Endothelial cell of umbilical vein (primary cell): ENCODE data around the gene ARHGEF17. TPM values are rescaled to one million over a fixed set of nuclear protein-coding genes. Genes with fewer than 3 reads are reported as not detected.

Experiments used
- BruUV-seq: library from RNA; stranded (reverse); fragments of 400-500 nt; replicated peaks from 2 replicates; lab custom pipeline; 2021; lab: Mats Ljungman, UMichigan
- CTCF ChIA-PET: fragments of 300-600, 350-600 bp; sonication (Branson Sonifier 250); formaldehyde crosslinking; loops from one replicate; lab custom pipeline; 2021; ENCODE audit warnings: antibody characterized with exemption, inconsistent platforms; lab: Charles Lee
- POLR2A ChIA-PET: fragments of 300-600, 350-600 bp; sonication (Branson Sonifier 250); formaldehyde crosslinking; loops from one replicate; lab custom pipeline; 2021; ENCODE audit warnings: antibody characterized with exemption, inconsistent platforms; lab: Charles Lee
- DNase-seq: peaks from one replicate; pipeline ENCODE4 v3.0.0-alpha.2; 2011; ENCODE audit warnings: low read depth, low spot score
- FAIRE-seq: peaks from 2 replicates; lab custom pipeline; 2011; peaks lifted over from hg19 to GRCh38; lab: Jason Lieb, UNC
- H2AFZ ChIP-seq: 2 replicates; pipeline ENCODE4 v1.6.0; 2012; ENCODE audit warnings: low read depth, low read length, control low read depth, inconsistent platforms
- H3K27ac ChIP-seq: 2 replicates; pipeline ENCODE4 v1.5.1; 2011; ENCODE audit warnings: low read depth, mild to moderate bottlenecking, control low read depth, low read length, moderate library complexity; ENCODE audit not compliant: insufficient read depth
- H3K27me3 ChIP-seq, 2 experiments: 2 replicates each; pipeline versions ENCODE4 v1.6.0 to v1.6.1; 2011; ENCODE audit warnings: low read length in 2 of 2, mixed read lengths in 1 of 2; ENCODE audit not compliant: control insufficient read depth in 2 of 2, insufficient read depth in 2 of 2
- H3K36me3 ChIP-seq, 2 experiments: 2 replicates in 1 of 2; 3 replicates in 1 of 2; pipeline ENCODE4 v1.5.1; 2011; ENCODE audit warnings: low read length in 2 of 2, mild to moderate bottlenecking in 1 of 2, moderate library complexity in 1 of 2; ENCODE audit not compliant: control insufficient read depth in 2 of 2, insufficient read depth in 2 of 2; ENCODE audit errors: extremely low read depth in 1 of 2
- H3K4me1 ChIP-seq: 3 replicates; pipeline ENCODE4 v1.5.1; 2011; ENCODE audit warnings: mild to moderate bottlenecking, low read length; ENCODE audit not compliant: control insufficient read depth, insufficient read depth; ENCODE audit errors: extremely low read depth
- H3K4me2 ChIP-seq: 2 replicates; pipeline ENCODE4 v1.6.1; 2011; ENCODE audit warnings: low read length, control low read depth, mixed read lengths; ENCODE audit not compliant: insufficient read depth
- H3K4me3 ChIP-seq, 3 experiments: fragments of 200-600 bp in 1 of 3; sonication (generic), shearing (Covaris generic) in 1 of 3; replicated peaks in 1 of 3; 2 replicates each; pipeline ENCODE4 v1.5.1; 2011 to 2016; ENCODE audit warnings: control low read depth in 3 of 3, low read length in 3 of 3, mild to moderate bottlenecking in 2 of 3, inconsistent platforms in 1 of 3, low read depth in 1 of 3, moderate library complexity in 1 of 3; ENCODE audit not compliant: insufficient read depth in 1 of 3
- H3K79me2 ChIP-seq: 2 replicates; pipeline ENCODE4 v1.6.0; 2012; ENCODE audit warnings: low read length, inconsistent platforms; ENCODE audit not compliant: control insufficient read depth, insufficient read depth
- H3K9ac ChIP-seq: replicated peaks from 2 replicates; pipeline ENCODE3; 2011; ENCODE audit warnings: low read length, control low read depth; ENCODE audit not compliant: insufficient read depth; ENCODE audit errors: extremely low read depth
- H3K9me1 ChIP-seq: replicated peaks from 3 replicates; pipeline ENCODE4 v1.6.0; 2011; ENCODE audit warnings: mild to moderate bottlenecking, low read length; ENCODE audit not compliant: control insufficient read depth, insufficient read depth; ENCODE audit errors: extremely low read depth
- H3K9me3 ChIP-seq: replicated peaks from 2 replicates; pipeline ENCODE4 v1.5.1; 2012; ENCODE audit warnings: low read length, inconsistent platforms; ENCODE audit not compliant: control insufficient read depth, insufficient read depth
- H4K20me1 ChIP-seq: replicated peaks from 2 replicates; pipeline ENCODE3; 2011; ENCODE audit warnings: mild to moderate bottlenecking, low read length; ENCODE audit not compliant: control insufficient read depth, insufficient read depth; ENCODE audit errors: extremely low read depth
- EZH2 ChIP-seq: IDR thresholded peaks from 2 replicates; pipeline ENCODE4 v1.6.1; 2012; ENCODE audit warnings: borderline replicate concordance, low read depth, mild to moderate bottlenecking, moderate library complexity, low read length, inconsistent platforms; ENCODE audit not compliant: severe bottlenecking
- FOS ChIP-seq: IDR thresholded peaks from 2 replicates; pipeline ENCODE4 v1.6.1; 2011; ENCODE audit warnings: mild to moderate bottlenecking, low read length, moderate library complexity, borderline replicate concordance; ENCODE audit not compliant: insufficient read depth
- GATA2 ChIP-seq: IDR thresholded peaks from 2 replicates; pipeline ENCODE4 v1.7.0; 2011; ENCODE audit warnings: low read depth, mild to moderate bottlenecking, moderate library complexity, mixed read lengths, low read length; ENCODE audit not compliant: insufficient read length, insufficient read depth
- JUN ChIP-seq: IDR thresholded peaks from 2 replicates; pipeline ENCODE4 v1.6.1; 2011; ENCODE audit warnings: borderline replicate concordance, low read depth; ENCODE audit not compliant: insufficient read length, insufficient read depth
- MYC ChIP-seq: IDR thresholded peaks from one replicate; pipeline ENCODE4 v1.6.1; 2011; ENCODE audit warnings: mild to moderate bottlenecking, low read depth, low read length
- POLR2A ChIP-seq: IDR thresholded peaks from 2 replicates; pipeline ENCODE4 v1.6.1; 2012; ENCODE audit warnings: low read depth, mild to moderate bottlenecking, control low read depth, low read length
- POLR2AphosphoS5 ChIP-seq: IDR thresholded peaks from 2 replicates; pipeline ENCODE4 v1.6.1; 2012; ENCODE audit warnings: low read depth, mild to moderate bottlenecking, control low read depth, low read length, moderate library complexity; ENCODE audit not compliant: insufficient read depth
- dilution Hi-C: fragments of 300-500 bp; cut with MboI; formaldehyde crosslinking; loops from one replicate; pipeline ENCODE4 v1.15.0; 2019; ENCODE audit warnings: low sequenced_read_pairs; ENCODE audit not compliant: extremely low pct_ligation_motif_present
- intact Hi-C: fragments of 100-400 bp; cut with micrococcal nuclease; formaldehyde crosslinking; loops from one replicate; pipeline ENCODE4 v1.10.0; 2022
- polyA plus RNA-seq, 4 experiments: library from polyadenylated mRNA; depleted of rRNA in 3 of 4; stranded (reverse) in 3 of 4; unstranded in 1 of 4; fragments of >200 nt; gene quantifications; 2 replicates each; pipeline versions ENCODE4 v1.2.1 to v1.2.3, GENCODE V29; 2011 to 2012; ENCODE audit warnings: missing spikeins in 1 of 4
- total RNA-seq: library from RNA; stranded (reverse); gene quantifications from 2 replicates; pipeline ENCODE4 v1.2.3, GENCODE V29; 2021
- TF ChIP-seq, protein P1 (sequence below): IDR thresholded peaks from 2 replicates; pipeline ENCODE4 v1.6.1; 2011; ENCODE audit not compliant: insufficient read depth, insufficient read length
- TF ChIP-seq, protein P2 (sequence below), 2 donors: IDR thresholded peaks; 1 replicate in 1 of 2; 2 replicates in 1 of 2; pipeline ENCODE4 v1.5.1; 2011; ENCODE audit warnings: low read length in 2 of 2, mild to moderate bottlenecking in 2 of 2, moderate library complexity in 2 of 2, control low read depth in 1 of 2, inconsistent platforms in 1 of 2, low read depth in 1 of 2; ENCODE audit not compliant: insufficient read depth in 1 of 2; ENCODE audit errors: extremely low read depth in 1 of 2

Gene ARHGEF17
- total and polyA plus RNA-seq, 2 donors (not counting 3 experiments of a cell fraction or from before 2014, with no cell fraction given), result 74.9 to 89.9 TPM

DNA sequence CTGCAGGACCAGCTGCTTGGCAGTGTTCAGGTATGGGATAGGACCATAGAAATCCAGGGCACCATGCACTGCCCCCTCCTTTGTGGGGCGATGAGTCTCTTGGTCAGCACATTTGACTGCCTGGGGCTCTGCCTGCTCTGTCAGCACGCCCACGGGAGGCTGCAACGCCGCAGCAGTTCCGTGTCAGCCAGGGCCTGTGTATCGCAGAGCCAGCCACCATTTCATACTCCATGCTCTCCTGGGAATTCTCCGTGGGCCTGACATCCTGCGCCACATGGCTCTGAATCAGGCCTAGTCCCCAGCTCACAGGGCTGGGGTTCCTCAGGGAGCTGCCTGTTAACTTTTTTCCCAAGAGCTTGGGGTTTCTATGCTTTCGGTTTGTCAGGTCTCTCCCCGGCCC is 51.3 kb downstream of the ARHGEF17 start:
- POLR2A ChIA-PET, result no interaction called here
- DNase-seq, result no peak
- no peak overlapping the region for H3K27ac ChIP-seq
- TF ChIP-seq POLR2AphosphoS5 (no peak), FOS (no peak), POLR2A (no peak), EZH2 (no peak), GATA2 (no peak), MYC (no peak), JUN (no peak)
- TF ChIP-seq, protein P1, sequence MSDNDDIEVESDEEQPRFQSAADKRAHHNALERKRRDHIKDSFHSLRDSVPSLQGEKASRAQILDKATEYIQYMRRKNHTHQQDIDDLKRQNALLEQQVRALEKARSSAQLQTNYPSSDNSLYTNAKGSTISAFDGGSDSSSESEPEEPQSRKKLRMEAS, result no peak
- TF ChIP-seq, protein P2, sequence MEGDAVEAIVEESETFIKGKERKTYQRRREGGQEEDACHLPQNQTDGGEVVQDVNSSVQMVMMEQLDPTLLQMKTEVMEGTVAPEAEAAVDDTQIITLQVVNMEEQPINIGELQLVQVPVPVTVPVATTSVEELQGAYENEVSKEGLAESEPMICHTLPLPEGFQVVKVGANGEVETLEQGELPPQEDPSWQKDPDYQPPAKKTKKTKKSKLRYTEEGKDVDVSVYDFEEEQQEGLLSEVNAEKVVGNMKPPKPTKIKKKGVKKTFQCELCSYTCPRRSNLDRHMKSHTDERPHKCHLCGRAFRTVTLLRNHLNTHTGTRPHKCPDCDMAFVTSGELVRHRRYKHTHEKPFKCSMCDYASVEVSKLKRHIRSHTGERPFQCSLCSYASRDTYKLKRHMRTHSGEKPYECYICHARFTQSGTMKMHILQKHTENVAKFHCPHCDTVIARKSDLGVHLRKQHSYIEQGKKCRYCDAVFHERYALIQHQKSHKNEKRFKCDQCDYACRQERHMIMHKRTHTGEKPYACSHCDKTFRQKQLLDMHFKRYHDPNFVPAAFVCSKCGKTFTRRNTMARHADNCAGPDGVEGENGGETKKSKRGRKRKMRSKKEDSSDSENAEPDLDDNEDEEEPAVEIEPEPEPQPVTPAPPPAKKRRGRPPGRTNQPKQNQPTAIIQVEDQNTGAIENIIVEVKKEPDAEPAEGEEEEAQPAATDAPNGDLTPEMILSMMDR (IDR thresholded peaks at IDR 0.05; ENCODE audit: extremely low read depth in 1 of 2, insufficient read depth in 1 of 2, low read depth in 1 of 2, low read length in 2 of 2), result no peak
- CTCF ChIA-PET, result interaction anchor here (1.4 to 4.9 kb wide), 8 partner anchors 8 to 57 kb away, joined by 6 to 54 read pairs (median 9); no protein-coding TSS in a partner anchor
- BruUV-seq, result no TSS peak
- intact Hi-C loops, result no loop called here
- H3K9ac ChIP-seq, result no peak overlapping the region
- H4K20me1 ChIP-seq, result no peaks in the 10 kb centered on the region
- no peak overlapping the region for H3K4me2 ChIP-seq
- no peak for FAIRE-seq
- no peaks in the 10 kb centered on the region for H3K79me2 ChIP-seq
- no peak overlapping the region for H2AFZ ChIP-seq
- no peaks in the 10 kb centered on the region for H3K9me3 ChIP-seq
- no peak overlapping the region for H3K4me3 ChIP-seq
- peaks cover 11 to 72% of the 10 kb centered on the region in 2 experiments for H3K36me3 ChIP-seq
- no peaks in the 10 kb centered on the region for H3K9me1 ChIP-seq
- H3K4me1 ChIP-seq, result no peaks in the 10 kb centered on the region
- dilution Hi-C loops, result no loop called here
- no peaks in the 10 kb centered on the region for H3K27me3 ChIP-seq
